GM23338 (cell line): ENCODE measurements around the gene WNT1. TPM values are rescaled to one million over a fixed set of nuclear protein-coding genes. Genes with fewer than 3 reads are reported as not detected.

ENCODE experiments used
- EZH2 ChIP-seq: fragments of 200-600 bp; sonication (generic); IDR thresholded peaks from one replicate; pipeline ENCODE4 v1.8.0; 2017; ENCODE audit warnings: antibody characterized with exemption, mild to moderate bottlenecking, low read depth; ENCODE audit not compliant: unreplicated experiment
- EZH2phosphoT487 ChIP-seq: fragments of 200-600 bp; sonication (generic); IDR thresholded peaks from one replicate; pipeline ENCODE4 v1.8.1; 2018; ENCODE audit warnings: antibody characterized with exemption; ENCODE audit not compliant: unreplicated experiment
- JUNB ChIP-seq: IDR thresholded peaks from one replicate; pipeline ENCODE4 v1.6.1; 2016; ENCODE audit warnings: antibody characterized with exemption; ENCODE audit not compliant: unreplicated experiment
- POLR2AphosphoS5 ChIP-seq: IDR thresholded peaks from 2 replicates; pipeline ENCODE4 v1.6.1; 2016; ENCODE audit warnings: antibody characterized with exemption, low read depth
- STAT1 ChIP-seq: IDR thresholded peaks from one replicate; pipeline ENCODE4 v1.6.1; 2016; ENCODE audit warnings: antibody characterized with exemption; ENCODE audit not compliant: unreplicated experiment
- ZNF114 ChIP-seq: fragments of 250-450 bp; sonication (Bioruptor Pico); IDR thresholded peaks from 2 replicates; pipeline ENCODE4 v1.5.0; 2020; ENCODE audit warnings: mild to moderate bottlenecking, moderate library complexity
- polyA plus RNA-seq: library from polyadenylated mRNA; unstranded; fragments of >200 nt; fragmentation: Nextera tagmentation; extraction: Ambion mirVana; gene quantifications from 2 replicates; pipeline ENCODE4 v1.2.1, GENCODE V29; 2016
- total RNA-seq: library from RNA; depleted of rRNA; stranded (reverse); fragments of >200 nt; shearing (Covaris generic); gene quantifications from 2 replicates; pipeline ENCODE4 v1.2.3, GENCODE V29; 2014
- TF ChIP-seq, protein P1 (sequence below): fragments of 250-450 bp; sonication (Bioruptor Pico); IDR thresholded peaks from 2 replicates; pipeline ENCODE4 v1.5.0; 2020; ENCODE audit warnings: mild to moderate bottlenecking, moderate library complexity
- TF ChIP-seq, protein P2 (sequence below): IDR thresholded peaks from 2 replicates; pipeline ENCODE4 v1.6.1; 2016; ENCODE audit warnings: antibody characterized with exemption
- TF ChIP-seq, protein P3 (sequence below), 2 experiments: fragments of 200-600 bp in 1 of 2; sonication (generic) in 1 of 2; conservative IDR thresholded peaks; 2 replicates each; pipeline versions ENCODE4 v1.5.1 to v1.6.1; 2016 to 2017; ENCODE audit warnings: antibody characterized with exemption in 2 of 2, low read depth in 2 of 2, mild to moderate bottlenecking in 2 of 2, moderate library complexity in 1 of 2
- TF ChIP-seq, protein P4 (sequence below): IDR thresholded peaks from one replicate; pipeline ENCODE4 v1.6.1; 2018; ENCODE audit warnings: antibody characterized with exemption; ENCODE audit not compliant: unreplicated experiment

The WNT1 gene
- total and polyA plus RNA-seq, 2 experiments from 2014 or later: not detected

DNA sequence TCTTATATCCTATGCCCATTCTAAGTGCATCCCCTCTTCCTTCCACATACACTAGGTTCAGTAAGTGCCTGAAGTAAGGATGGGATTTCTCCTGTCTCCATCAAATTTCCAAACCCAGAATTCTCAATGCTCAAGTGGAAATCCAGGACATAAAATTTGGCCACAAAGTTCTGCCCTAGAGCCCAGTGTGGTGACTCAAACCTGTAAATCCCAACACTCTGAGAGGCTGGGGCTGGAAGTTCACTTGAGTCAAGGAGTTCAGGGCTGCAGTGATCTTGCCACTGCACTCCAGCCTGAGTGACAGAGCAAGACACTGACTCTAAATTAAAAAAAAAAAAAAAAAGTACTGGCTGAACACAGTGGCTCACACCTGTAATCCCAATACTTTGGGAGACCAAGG, 16.3 kb upstream of the WNT1 start (continued):
- TF ChIP-seq, protein P1, sequence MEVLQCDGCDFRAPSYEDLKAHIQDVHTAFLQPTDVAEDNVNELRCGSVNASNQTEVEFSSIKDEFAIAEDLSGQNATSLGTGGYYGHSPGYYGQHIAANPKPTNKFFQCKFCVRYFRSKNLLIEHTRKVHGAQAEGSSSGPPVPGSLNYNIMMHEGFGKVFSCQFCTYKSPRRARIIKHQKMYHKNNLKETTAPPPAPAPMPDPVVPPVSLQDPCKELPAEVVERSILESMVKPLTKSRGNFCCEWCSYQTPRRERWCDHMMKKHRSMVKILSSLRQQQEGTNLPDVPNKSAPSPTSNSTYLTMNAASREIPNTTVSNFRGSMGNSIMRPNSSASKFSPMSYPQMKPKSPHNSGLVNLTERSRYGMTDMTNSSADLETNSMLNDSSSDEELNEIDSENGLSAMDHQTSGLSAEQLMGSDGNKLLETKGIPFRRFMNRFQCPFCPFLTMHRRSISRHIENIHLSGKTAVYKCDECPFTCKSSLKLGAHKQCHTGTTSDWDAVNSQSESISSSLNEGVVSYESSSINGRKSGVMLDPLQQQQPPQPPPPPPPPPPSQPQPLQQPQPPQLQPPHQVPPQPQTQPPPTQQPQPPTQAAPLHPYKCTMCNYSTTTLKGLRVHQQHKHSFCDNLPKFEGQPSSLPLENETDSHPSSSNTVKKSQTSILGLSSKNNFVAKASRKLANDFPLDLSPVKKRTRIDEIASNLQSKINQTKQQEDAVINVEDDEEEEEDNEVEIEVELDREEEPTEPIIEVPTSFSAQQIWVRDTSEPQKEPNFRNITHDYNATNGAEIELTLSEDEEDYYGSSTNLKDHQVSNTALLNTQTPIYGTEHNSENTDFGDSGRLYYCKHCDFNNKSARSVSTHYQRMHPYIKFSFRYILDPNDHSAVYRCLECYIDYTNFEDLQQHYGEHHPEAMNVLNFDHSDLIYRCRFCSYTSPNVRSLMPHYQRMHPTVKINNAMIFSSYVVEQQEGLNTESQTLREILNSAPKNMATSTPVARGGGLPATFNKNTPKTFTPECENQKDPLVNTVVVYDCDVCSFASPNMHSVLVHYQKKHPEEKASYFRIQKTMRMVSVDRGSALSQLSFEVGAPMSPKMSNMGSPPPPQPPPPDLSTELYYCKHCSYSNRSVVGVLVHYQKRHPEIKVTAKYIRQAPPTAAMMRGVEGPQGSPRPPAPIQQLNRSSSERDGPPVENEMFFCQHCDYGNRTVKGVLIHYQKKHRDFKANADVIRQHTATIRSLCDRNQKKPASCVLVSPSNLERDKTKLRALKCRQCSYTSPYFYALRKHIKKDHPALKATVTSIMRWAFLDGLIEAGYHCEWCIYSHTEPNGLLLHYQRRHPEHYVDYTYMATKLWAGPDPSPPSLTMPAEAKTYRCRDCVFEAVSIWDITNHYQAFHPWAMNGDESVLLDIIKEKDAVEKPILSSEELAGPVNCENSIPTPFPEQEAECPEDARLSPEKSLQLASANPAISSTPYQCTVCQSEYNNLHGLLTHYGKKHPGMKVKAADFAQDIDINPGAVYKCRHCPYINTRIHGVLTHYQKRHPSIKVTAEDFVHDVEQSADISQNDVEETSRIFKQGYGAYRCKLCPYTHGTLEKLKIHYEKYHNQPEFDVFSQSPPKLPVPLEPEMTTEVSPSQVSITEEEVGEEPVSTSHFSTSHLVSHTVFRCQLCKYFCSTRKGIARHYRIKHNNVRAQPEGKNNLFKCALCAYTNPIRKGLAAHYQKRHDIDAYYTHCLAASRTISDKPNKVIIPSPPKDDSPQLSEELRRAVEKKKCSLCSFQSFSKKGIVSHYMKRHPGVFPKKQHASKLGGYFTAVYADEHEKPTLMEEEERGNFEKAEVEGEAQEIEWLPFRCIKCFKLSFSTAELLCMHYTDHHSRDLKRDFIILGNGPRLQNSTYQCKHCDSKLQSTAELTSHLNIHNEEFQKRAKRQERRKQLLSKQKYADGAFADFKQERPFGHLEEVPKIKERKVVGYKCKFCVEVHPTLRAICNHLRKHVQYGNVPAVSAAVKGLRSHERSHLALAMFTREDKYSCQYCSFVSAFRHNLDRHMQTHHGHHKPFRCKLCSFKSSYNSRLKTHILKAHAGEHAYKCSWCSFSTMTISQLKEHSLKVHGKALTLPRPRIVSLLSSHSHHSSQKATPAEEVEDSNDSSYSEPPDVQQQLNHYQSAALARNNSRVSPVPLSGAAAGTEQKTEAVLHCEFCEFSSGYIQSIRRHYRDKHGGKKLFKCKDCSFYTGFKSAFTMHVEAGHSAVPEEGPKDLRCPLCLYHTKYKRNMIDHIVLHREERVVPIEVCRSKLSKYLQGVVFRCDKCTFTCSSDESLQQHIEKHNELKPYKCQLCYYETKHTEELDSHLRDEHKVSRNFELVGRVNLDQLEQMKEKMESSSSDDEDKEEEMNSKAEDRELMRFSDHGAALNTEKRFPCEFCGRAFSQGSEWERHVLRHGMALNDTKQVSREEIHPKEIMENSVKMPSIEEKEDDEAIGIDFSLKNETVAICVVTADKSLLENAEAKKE (CRISPR knock-in tag): no peak
- TF ChIP-seq, protein P2, sequence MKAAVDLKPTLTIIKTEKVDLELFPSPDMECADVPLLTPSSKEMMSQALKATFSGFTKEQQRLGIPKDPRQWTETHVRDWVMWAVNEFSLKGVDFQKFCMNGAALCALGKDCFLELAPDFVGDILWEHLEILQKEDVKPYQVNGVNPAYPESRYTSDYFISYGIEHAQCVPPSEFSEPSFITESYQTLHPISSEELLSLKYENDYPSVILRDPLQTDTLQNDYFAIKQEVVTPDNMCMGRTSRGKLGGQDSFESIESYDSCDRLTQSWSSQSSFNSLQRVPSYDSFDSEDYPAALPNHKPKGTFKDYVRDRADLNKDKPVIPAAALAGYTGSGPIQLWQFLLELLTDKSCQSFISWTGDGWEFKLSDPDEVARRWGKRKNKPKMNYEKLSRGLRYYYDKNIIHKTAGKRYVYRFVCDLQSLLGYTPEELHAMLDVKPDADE: no peak
- TF ChIP-seq, protein P3, sequence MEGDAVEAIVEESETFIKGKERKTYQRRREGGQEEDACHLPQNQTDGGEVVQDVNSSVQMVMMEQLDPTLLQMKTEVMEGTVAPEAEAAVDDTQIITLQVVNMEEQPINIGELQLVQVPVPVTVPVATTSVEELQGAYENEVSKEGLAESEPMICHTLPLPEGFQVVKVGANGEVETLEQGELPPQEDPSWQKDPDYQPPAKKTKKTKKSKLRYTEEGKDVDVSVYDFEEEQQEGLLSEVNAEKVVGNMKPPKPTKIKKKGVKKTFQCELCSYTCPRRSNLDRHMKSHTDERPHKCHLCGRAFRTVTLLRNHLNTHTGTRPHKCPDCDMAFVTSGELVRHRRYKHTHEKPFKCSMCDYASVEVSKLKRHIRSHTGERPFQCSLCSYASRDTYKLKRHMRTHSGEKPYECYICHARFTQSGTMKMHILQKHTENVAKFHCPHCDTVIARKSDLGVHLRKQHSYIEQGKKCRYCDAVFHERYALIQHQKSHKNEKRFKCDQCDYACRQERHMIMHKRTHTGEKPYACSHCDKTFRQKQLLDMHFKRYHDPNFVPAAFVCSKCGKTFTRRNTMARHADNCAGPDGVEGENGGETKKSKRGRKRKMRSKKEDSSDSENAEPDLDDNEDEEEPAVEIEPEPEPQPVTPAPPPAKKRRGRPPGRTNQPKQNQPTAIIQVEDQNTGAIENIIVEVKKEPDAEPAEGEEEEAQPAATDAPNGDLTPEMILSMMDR (conservative IDR thresholded peaks at IDR 0.05; ENCODE audit: low read depth in 2 of 2): no peak
- TF ChIP-seq POLR2AphosphoS5 (no peak), STAT1 (no peak), EZH2 (no peak), EZH2phosphoT487 (no peak), ZNF114 (CRISPR knock-in tag) (no peak), JUNB (no peak)
- TF ChIP-seq, protein P4, sequence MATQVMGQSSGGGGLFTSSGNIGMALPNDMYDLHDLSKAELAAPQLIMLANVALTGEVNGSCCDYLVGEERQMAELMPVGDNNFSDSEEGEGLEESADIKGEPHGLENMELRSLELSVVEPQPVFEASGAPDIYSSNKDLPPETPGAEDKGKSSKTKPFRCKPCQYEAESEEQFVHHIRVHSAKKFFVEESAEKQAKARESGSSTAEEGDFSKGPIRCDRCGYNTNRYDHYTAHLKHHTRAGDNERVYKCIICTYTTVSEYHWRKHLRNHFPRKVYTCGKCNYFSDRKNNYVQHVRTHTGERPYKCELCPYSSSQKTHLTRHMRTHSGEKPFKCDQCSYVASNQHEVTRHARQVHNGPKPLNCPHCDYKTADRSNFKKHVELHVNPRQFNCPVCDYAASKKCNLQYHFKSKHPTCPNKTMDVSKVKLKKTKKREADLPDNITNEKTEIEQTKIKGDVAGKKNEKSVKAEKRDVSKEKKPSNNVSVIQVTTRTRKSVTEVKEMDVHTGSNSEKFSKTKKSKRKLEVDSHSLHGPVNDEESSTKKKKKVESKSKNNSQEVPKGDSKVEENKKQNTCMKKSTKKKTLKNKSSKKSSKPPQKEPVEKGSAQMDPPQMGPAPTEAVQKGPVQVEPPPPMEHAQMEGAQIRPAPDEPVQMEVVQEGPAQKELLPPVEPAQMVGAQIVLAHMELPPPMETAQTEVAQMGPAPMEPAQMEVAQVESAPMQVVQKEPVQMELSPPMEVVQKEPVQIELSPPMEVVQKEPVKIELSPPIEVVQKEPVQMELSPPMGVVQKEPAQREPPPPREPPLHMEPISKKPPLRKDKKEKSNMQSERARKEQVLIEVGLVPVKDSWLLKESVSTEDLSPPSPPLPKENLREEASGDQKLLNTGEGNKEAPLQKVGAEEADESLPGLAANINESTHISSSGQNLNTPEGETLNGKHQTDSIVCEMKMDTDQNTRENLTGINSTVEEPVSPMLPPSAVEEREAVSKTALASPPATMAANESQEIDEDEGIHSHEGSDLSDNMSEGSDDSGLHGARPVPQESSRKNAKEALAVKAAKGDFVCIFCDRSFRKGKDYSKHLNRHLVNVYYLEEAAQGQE: no peak
